ENCODE measurements around the gene CLCN7. TPM values are rescaled to one million over a fixed set of nuclear protein-coding genes. Genes with fewer than 3 reads are reported as not detected.

CLCN7 gene
- total and polyA plus RNA-seq, 2 of the 4 experiments (the other 2 are of a cell fraction) = 10.8 to 45.2 TPM

- no peak for TF ChIP-seq FOS (IDR thresholded peaks at IDR 0.05; ENCODE audit: low read depth, low read length)
Observed at GRCh38 chr16:1511662-1512569, 37.1 kb upstream of the CLCN7 start (continued).

DNA sequence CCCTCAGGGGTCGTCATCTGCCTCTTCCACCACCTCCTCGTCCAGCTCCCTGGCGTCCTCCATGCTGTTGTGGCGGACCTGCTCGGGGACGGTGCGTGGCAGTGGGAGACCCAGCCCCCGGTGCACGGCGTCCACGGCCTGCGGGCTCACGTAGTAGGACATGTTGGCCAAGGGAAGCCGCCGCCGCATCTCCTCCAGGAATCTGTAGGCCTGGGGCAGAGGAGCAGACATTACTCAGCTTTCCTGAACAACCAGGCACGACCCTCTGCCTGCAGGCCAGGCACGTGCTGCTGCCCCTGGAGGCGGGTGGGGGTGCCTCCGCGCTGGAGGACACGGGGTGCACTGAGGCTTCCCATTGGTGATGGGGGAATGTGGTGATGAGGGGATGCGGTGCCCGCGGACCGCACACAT is 36.1 kb upstream of the CLCN7 start:
- no peak overlapping the region for H3K27ac ChIP-seq (ENCODE audit: insufficient read depth, low read length)
- ChIA-PET POLR2A (ENCODE audit: unreplicated experiment) (no interaction called here), CTCF (no interaction called here)
- no peak for ATAC-seq (ENCODE audit: low read depth)
- peaks cover 27% of the 10 kb centered on the region for H3K36me3 ChIP-seq (ENCODE audit: control insufficient read depth, insufficient read depth, low read length)
- no peaks in the 10 kb centered on the region for H3K79me1 ChIP-seq (ENCODE audit: low read depth in 1 of 2, low read length in 2 of 2)
- in situ Hi-C loops (cut with MboI; ENCODE audit: low sequenced_read_pairs) = no loop called here
- no peak for TF ChIP-seq RAD21 (IDR thresholded peaks at IDR 0.05; ENCODE audit: low read length)
- no peak overlapping the region for H2BK120ac ChIP-seq (ENCODE audit: low read depth, low read length)
- no peak for DNase-seq
- no peaks in the 10 kb centered on the region for H3K9me1 ChIP-seq (ENCODE audit: insufficient read depth, low read length)
- no peak overlapping the region for H2AK5ac ChIP-seq (ENCODE audit: low read depth, low read length)
- no peak overlapping the region for H3K4ac ChIP-seq (ENCODE audit: low read depth, low read length)
- H3K4me1 ChIP-seq (ENCODE audit: control insufficient read depth, insufficient read depth, low read length) = no peaks in the 10 kb centered on the region
- 96% methylated on average over 16 of the region's 26 CpGs; no CpG with 5 or more reads in 1 of the 2 experiments for WGBS, 2 experiments (ENCODE audit: extremely low coverage in 2 of 2, insufficient read length in 1 of 2)
- BruUV-seq (replicated peaks) = no TSS peak
- H3K9ac ChIP-seq (ENCODE audit: low read depth, low read length) = no peak overlapping the region
- H4K20me1 ChIP-seq (ENCODE audit: insufficient read depth, low read length) = no peaks in the 10 kb centered on the region; the same call in 1 of the 2 replicates
- no peak overlapping the region for H3K4me3 ChIP-seq (ENCODE audit: insufficient read depth, low read depth, low read length)
- H4K91ac ChIP-seq (ENCODE audit: insufficient read depth, low read depth, low read length) = no peak overlapping the region
- no peak overlapping the region for H3K14ac ChIP-seq (replicated peaks; ENCODE audit: low read depth, low read length)
- H2AK9ac ChIP-seq (replicated peaks; ENCODE audit: low read depth, low read length, poor library complexity) = no peak overlapping the region
- no peak overlapping the region for H3K23ac ChIP-seq (ENCODE audit: low read depth, low read length)
- intact Hi-C loops (cut with micrococcal nuclease) = no loop called here
- H2BK15ac ChIP-seq (ENCODE audit: low read depth, low read length) = no peak overlapping the region
- dilution Hi-C loops (cut with HindIII; ENCODE audit: low sequenced_read_pairs, unreplicated experiment) = no loop called here
- H3K4me2 ChIP-seq (ENCODE audit: low read depth, low read length) = no peak overlapping the region
- no peak overlapping the region for H2AFZ ChIP-seq (replicated peaks; ENCODE audit: low read length, poor library complexity)
- no peak overlapping the region for H4K8ac ChIP-seq (ENCODE audit: low read depth in 2 of 2, low read length in 2 of 2)
- no peak overlapping the region for H4K5ac ChIP-seq (ENCODE audit: low read depth, low read length)
- no peaks in the 10 kb centered on the region for H3K27me3 ChIP-seq (ENCODE audit: control insufficient read depth, insufficient read depth, low read length)
- H3K9me3 ChIP-seq (ENCODE audit: control insufficient read depth, insufficient read depth, low read length) = peaks cover 4% of the 10 kb centered on the region
- no peak overlapping the region for H2BK5ac ChIP-seq (ENCODE audit: low read depth, low read length, poor library complexity, severe bottlenecking)
- H3K56ac ChIP-seq (ENCODE audit: extremely low read depth, insufficient read depth, low read length) = no peak overlapping the region
- no peak overlapping the region for H2BK20ac ChIP-seq (ENCODE audit: low read depth, low read length)
- no peak overlapping the region for H3K18ac ChIP-seq (ENCODE audit: low read depth, low read length)

Measured in IMR-90 (cell line).